IMR-90 (cell line): Measurements from ENCODE around the gene AWAT2. TPM values are rescaled to one million over a fixed set of nuclear protein-coding genes. Genes with fewer than 3 reads are reported as not detected.

Experiments used
- ATAC-seq: fragments of 200-7000 bp; cut with Tn5 transposase; 2 replicates; pipeline ENCODE4 v1.9.1; 2020; ENCODE audit warnings: low read depth, mild to moderate bottlenecking, moderate library complexity
- BruUV-seq: library from RNA; stranded (reverse); fragments of 400-500 nt; replicated peaks from 2 replicates; lab custom pipeline; 2021; lab: Mats Ljungman, UMichigan
- CTCF ChIA-PET: fragments of 300-600 bp; formaldehyde crosslinking; extraction: SDS; loops from one replicate; lab custom pipeline; 2021; ENCODE audit warnings: antibody characterized with exemption; lab: Yijun Ruan, JAX
- POLR2A ChIA-PET: fragments of 300-600 bp; sonication (Branson Sonifier 250); formaldehyde crosslinking; loops from one replicate; lab custom pipeline; 2022; ENCODE audit warnings: antibody characterized with exemption; ENCODE audit not compliant: unreplicated experiment; lab: Charles Lee
- DNase-seq: peaks from one replicate; pipeline ENCODE4 v3.0.0; 2013
- H2AFZ ChIP-seq: replicated peaks from 2 replicates; pipeline ENCODE3; 2013; ENCODE audit warnings: low read length, mild to moderate bottlenecking; ENCODE audit not compliant: poor library complexity
- H2AK5ac ChIP-seq: 2 replicates; pipeline ENCODE4 v1.6.1; 2013; ENCODE audit warnings: low read depth, low read length, inconsistent platforms
- H2AK9ac ChIP-seq: replicated peaks from 2 replicates; pipeline ENCODE3; 2013; ENCODE audit warnings: mild to moderate bottlenecking, low read depth, low read length, moderate library complexity; ENCODE audit not compliant: poor library complexity
- H2BK120ac ChIP-seq: 2 replicates; pipeline ENCODE4 v1.6.1; 2013; ENCODE audit warnings: low read depth, low read length, inconsistent platforms
- H2BK15ac ChIP-seq: 3 replicates; pipeline ENCODE4 v1.6.1; 2013; ENCODE audit warnings: low read depth, low read length, inconsistent platforms
- H2BK20ac ChIP-seq: 2 replicates; pipeline ENCODE4 v1.6.1; 2013; ENCODE audit warnings: low read depth, mild to moderate bottlenecking, inconsistent platforms, low read length, moderate library complexity
- H2BK5ac ChIP-seq: 2 replicates; pipeline ENCODE4 v1.6.1; 2013; ENCODE audit warnings: mild to moderate bottlenecking, low read depth, low read length, inconsistent platforms; ENCODE audit not compliant: poor library complexity, severe bottlenecking
- H3K14ac ChIP-seq: replicated peaks from 2 replicates; pipeline ENCODE4 v1.6.1; 2013; ENCODE audit warnings: low read depth, low read length, inconsistent platforms
- H3K18ac ChIP-seq: 2 replicates; pipeline ENCODE4 v1.6.1; 2013; ENCODE audit warnings: low read depth, low read length, control low read depth
- H3K23ac ChIP-seq: 2 replicates; pipeline ENCODE4 v1.6.1; 2013; ENCODE audit warnings: low read depth, low read length, inconsistent platforms
- H3K27ac ChIP-seq: 2 replicates; pipeline ENCODE4 v1.5.1; 2013; ENCODE audit warnings: mild to moderate bottlenecking, control low read depth, low read length; ENCODE audit not compliant: insufficient read depth
- H3K27me3 ChIP-seq: 2 replicates; pipeline ENCODE4 v1.6.1; 2013; ENCODE audit warnings: low read length; ENCODE audit not compliant: control insufficient read depth, insufficient read depth
- H3K36me3 ChIP-seq: 2 replicates; pipeline ENCODE4 v1.6.1; 2013; ENCODE audit warnings: low read length, mixed read lengths; ENCODE audit not compliant: control insufficient read depth, insufficient read depth
- H3K4ac ChIP-seq: 2 replicates; pipeline ENCODE4 v1.6.1; 2013; ENCODE audit warnings: low read depth, low read length, inconsistent platforms
- H3K4me1 ChIP-seq: 2 replicates; pipeline ENCODE4 v1.6.1; 2013; ENCODE audit warnings: low read length, mixed read lengths; ENCODE audit not compliant: control insufficient read depth, insufficient read depth
- H3K4me2 ChIP-seq: 2 replicates; pipeline ENCODE4 v1.6.1; 2013; ENCODE audit warnings: low read depth, mild to moderate bottlenecking, control low read depth, low read length, moderate library complexity
- H3K4me3 ChIP-seq: 2 replicates; pipeline ENCODE4 v1.5.1; 2013; ENCODE audit warnings: low read depth, mild to moderate bottlenecking, control low read depth, low read length, moderate library complexity; ENCODE audit not compliant: insufficient read depth
- H3K56ac ChIP-seq: 2 replicates; pipeline ENCODE4 v1.6.1; 2013; ENCODE audit warnings: low read length, inconsistent platforms; ENCODE audit not compliant: insufficient read depth; ENCODE audit errors: extremely low read depth
- H3K79me1 ChIP-seq, 2 experiments: 2 replicates each; pipeline ENCODE4 v1.6.1; 2013; ENCODE audit warnings: low read length in 2 of 2, inconsistent platforms in 1 of 2, low read depth in 1 of 2
- H3K9ac ChIP-seq: 2 replicates; pipeline ENCODE4 v1.6.1; 2013; ENCODE audit warnings: low read depth, low read length, control low read depth
- H3K9me1 ChIP-seq: 2 replicates; pipeline ENCODE4 v1.6.1; 2013; ENCODE audit warnings: low read length, inconsistent platforms; ENCODE audit not compliant: insufficient read depth
- H3K9me3 ChIP-seq: 2 replicates; pipeline ENCODE4 v1.6.1; 2013; ENCODE audit warnings: low read length; ENCODE audit not compliant: control insufficient read depth, insufficient read depth
- H4K20me1 ChIP-seq: 2 replicates; pipeline ENCODE4 v1.6.1; 2013; ENCODE audit warnings: low read length, inconsistent platforms; ENCODE audit not compliant: insufficient read depth
- H4K5ac ChIP-seq: 2 replicates; pipeline ENCODE4 v1.6.1; 2013; ENCODE audit warnings: mild to moderate bottlenecking, low read depth, low read length, control low read depth
- H4K8ac ChIP-seq, 2 experiments: 2 replicates each; pipeline ENCODE4 v1.6.1; 2013; ENCODE audit warnings: low read depth in 2 of 2, low read length in 2 of 2, control low read depth in 1 of 2, inconsistent platforms in 1 of 2
- H4K91ac ChIP-seq: 2 replicates; pipeline ENCODE4 v1.6.1; 2013; ENCODE audit warnings: low read depth, low read length, inconsistent platforms; ENCODE audit not compliant: insufficient read depth
- BHLHE40 ChIP-seq: fragments of 150-350 bp; IDR thresholded peaks from 2 replicates; pipeline ENCODE4 v1.6.1; 2016; ENCODE audit warnings: mild to moderate bottlenecking, low read depth, low read length
- CEBPB ChIP-seq: IDR thresholded peaks from 2 replicates; pipeline ENCODE4 v1.6.1; 2012; ENCODE audit warnings: low read depth, low read length, improper control_type of control experiment
- CHD1 ChIP-seq: IDR thresholded peaks from 2 replicates; pipeline ENCODE4 v1.6.1; 2012; ENCODE audit warnings: low read depth, low read length, improper control_type of control experiment
- FOS ChIP-seq: fragments of 150-350 bp; IDR thresholded peaks from 2 replicates; pipeline ENCODE4 v1.6.1; 2016; ENCODE audit warnings: low read depth, low read length
- MAFK ChIP-seq: IDR thresholded peaks from 2 replicates; pipeline ENCODE4 v1.6.1; 2012; ENCODE audit warnings: low read depth, low read length, improper control_type of control experiment
- MXI1 ChIP-seq: IDR thresholded peaks from 2 replicates; pipeline ENCODE4 v1.6.1; 2012; ENCODE audit warnings: low read depth, mild to moderate bottlenecking, low read length, moderate library complexity, borderline replicate concordance
- NFE2L2 ChIP-seq: fragments of 150-350 bp; IDR thresholded peaks from 2 replicates; pipeline ENCODE4 v1.6.1; 2016; ENCODE audit warnings: low read depth, mild to moderate bottlenecking, low read length
- POLR2A ChIP-seq: IDR thresholded peaks from 2 replicates; pipeline ENCODE4 v1.6.1; 2012; ENCODE audit warnings: mild to moderate bottlenecking, low read depth, low read length
- RAD21 ChIP-seq: IDR thresholded peaks from 2 replicates; pipeline ENCODE4 v1.6.1; 2012; ENCODE audit warnings: low read length, improper control_type of control experiment
- RCOR1 ChIP-seq: IDR thresholded peaks from 2 replicates; pipeline ENCODE4 v1.6.1; 2012; ENCODE audit warnings: mild to moderate bottlenecking, low read length, improper control_type of control experiment; ENCODE audit not compliant: insufficient replicate concordance
- RFX5 ChIP-seq: IDR thresholded peaks from 2 replicates; pipeline ENCODE4 v1.8.0; 2012; ENCODE audit warnings: low read depth, mild to moderate bottlenecking, low read length, moderate library complexity
- SMC3 ChIP-seq: fragments of 150-350 bp; IDR thresholded peaks from 2 replicates; pipeline ENCODE4 v1.6.1; 2016; ENCODE audit warnings: low read depth, mild to moderate bottlenecking, antibody characterized with exemption, low read length, moderate library complexity
- dilution Hi-C: fragments of 300-500 bp; cut with HindIII; formaldehyde crosslinking; loops from one replicate; pipeline ENCODE4 v1.14.3; 2018; ENCODE audit warnings: low sequenced_read_pairs; ENCODE audit not compliant: unreplicated experiment
- in situ Hi-C: fragments of 300-500 bp; cut with MboI; formaldehyde crosslinking; loops from 3 replicates; pipeline ENCODE4 v1.14.3; 2019; ENCODE audit warnings: low sequenced_read_pairs, inconsistent platforms, mixed read lengths
- intact Hi-C: fragments of 100-400 bp; cut with micrococcal nuclease; formaldehyde crosslinking; loops from 2 replicates; pipeline ENCODE4 v1.10.0; 2022
- polyA plus RNA-seq, 3 experiments: library from polyadenylated mRNA; depleted of rRNA; stranded (reverse); fragments of >200 nt; gene quantifications; 2 replicates each; pipeline ENCODE4 v1.2.3, GENCODE V29; 2012; ENCODE audit warnings: low replicate concordance in 1 of 3
- total RNA-seq: library from RNA; depleted of rRNA; stranded (reverse); fragments of >200 nt; gene quantifications from 2 replicates; pipeline ENCODE4 v1.2.3, GENCODE V29; 2012
- TF ChIP-seq, protein P1 (sequence below): fragments of 150-350 bp; IDR thresholded peaks from 2 replicates; pipeline ENCODE4 v1.6.1; 2017; ENCODE audit warnings: mild to moderate bottlenecking, antibody characterized with exemption, low read length, low read depth

Gene AWAT2
- total and polyA plus RNA-seq, 2 of the 4 experiments (the other 2 are of a cell fraction) = under 0.01 TPM; not detected in 1

DNA sequence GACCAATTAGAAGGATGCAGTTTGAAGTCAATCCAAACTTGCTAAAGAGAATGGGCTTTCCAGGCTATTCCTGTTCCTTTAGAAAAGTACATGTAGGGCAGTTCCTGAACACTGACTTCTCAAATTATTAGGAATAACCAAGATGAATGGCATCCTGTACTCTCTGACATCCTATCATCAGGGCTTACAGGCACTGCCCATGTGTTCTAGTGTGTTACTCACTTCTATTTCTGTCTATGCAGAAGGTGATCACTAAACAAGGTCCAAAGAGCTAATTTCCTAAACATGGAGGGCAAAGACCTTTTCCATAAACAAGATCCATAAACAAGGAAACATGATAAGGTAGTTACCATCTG lies 53.6 kb downstream of the AWAT2 start:
- no peak overlapping the region for H4K8ac ChIP-seq
- no peaks in the 10 kb centered on the region for H3K9me1 ChIP-seq
- H3K56ac ChIP-seq = no peak overlapping the region
- H4K20me1 ChIP-seq = no peaks in the 10 kb centered on the region
- H3K14ac ChIP-seq = no peak overlapping the region
- no peak overlapping the region for H3K18ac ChIP-seq
- POLR2A ChIA-PET = no interaction called here
- in situ Hi-C loops (no loop called here), dilution Hi-C loops (no loop called here), intact Hi-C loops (no loop called here)
- H3K4me3 ChIP-seq = no peak overlapping the region
- no peaks in the 10 kb centered on the region for H3K36me3 ChIP-seq
- H3K4ac ChIP-seq = no peak overlapping the region
- DNase-seq = no peak
- no peak overlapping the region for H2AK5ac ChIP-seq
- no peak overlapping the region for H2BK120ac ChIP-seq
- no peak for ATAC-seq
- no peaks in the 10 kb centered on the region; the same call in none of the 2 replicates for H3K27me3 ChIP-seq
- H3K23ac ChIP-seq = no peak overlapping the region
- H4K5ac ChIP-seq = no peak overlapping the region
- H2AFZ ChIP-seq = no peak overlapping the region
- no peak overlapping the region for H2BK20ac ChIP-seq
- BruUV-seq = no TSS peak
- TF ChIP-seq FOS (no peak), RFX5 (no peak), SMC3 (no peak), RAD21 (no peak), NFE2L2 (no peak), CHD1 (no peak), POLR2A (no peak), MXI1 (no peak), BHLHE40 (no peak), CEBPB (no peak), MAFK (no peak), RCOR1 (no peak)
- TF ChIP-seq, protein P1, sequence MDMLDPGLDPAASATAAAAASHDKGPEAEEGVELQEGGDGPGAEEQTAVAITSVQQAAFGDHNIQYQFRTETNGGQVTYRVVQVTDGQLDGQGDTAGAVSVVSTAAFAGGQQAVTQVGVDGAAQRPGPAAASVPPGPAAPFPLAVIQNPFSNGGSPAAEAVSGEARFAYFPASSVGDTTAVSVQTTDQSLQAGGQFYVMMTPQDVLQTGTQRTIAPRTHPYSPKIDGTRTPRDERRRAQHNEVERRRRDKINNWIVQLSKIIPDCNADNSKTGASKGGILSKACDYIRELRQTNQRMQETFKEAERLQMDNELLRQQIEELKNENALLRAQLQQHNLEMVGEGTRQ = no peak
- no peak overlapping the region for H2AK9ac ChIP-seq
- H4K91ac ChIP-seq = no peak overlapping the region
- H3K4me1 ChIP-seq = no peaks in the 10 kb centered on the region
- H2BK15ac ChIP-seq = no peak overlapping the region
- H3K79me1 ChIP-seq = no peaks in the 10 kb centered on the region
- no peak overlapping the region for H3K9ac ChIP-seq
- H3K27ac ChIP-seq = no peak overlapping the region
- no peak overlapping the region for H2BK5ac ChIP-seq
- H3K9me3 ChIP-seq = no peaks in the 10 kb centered on the region
- no peak overlapping the region for H3K4me2 ChIP-seq
- CTCF ChIA-PET = no interaction called here
